Mesenchymal stem cell (in vitro differentiated cells and primary cell): ENCODE results near the gene ABCD1.
A peak's percentile ranks its signal among the peaks of the same experiment; 100 is the strongest.

Source experiments
- DNase-seq: peaks from one replicate; pipeline ENCODE4 v3.0.0-alpha.2; 2013
- H2AFZ ChIP-seq: one replicate; pipeline ENCODE4 v1.6.1; 2013; ENCODE audit warnings: low read depth, mild to moderate bottlenecking, control low read depth, inconsistent platforms, low read length, moderate library complexity
- H2AK5ac ChIP-seq: 2 replicates; pipeline ENCODE4 v1.6.1; 2013; ENCODE audit warnings: low read length, moderate library complexity, mild to moderate bottlenecking, inconsistent platforms; ENCODE audit not compliant: severe bottlenecking
- H2BK120ac ChIP-seq: one replicate; pipeline ENCODE4 v1.6.1; 2013; ENCODE audit warnings: low read depth, mild to moderate bottlenecking, inconsistent platforms, low read length, moderate library complexity
- H2BK12ac ChIP-seq, 2 experiments: one replicate each; pipeline ENCODE4 v1.6.1; 2013; ENCODE audit warnings: inconsistent platforms in 2 of 2, low read length in 2 of 2, mild to moderate bottlenecking in 2 of 2, moderate library complexity in 2 of 2, control low read depth in 1 of 2
- H2BK15ac ChIP-seq: one replicate; pipeline ENCODE4 v1.6.1; 2013; ENCODE audit warnings: mild to moderate bottlenecking, low read depth, inconsistent platforms; ENCODE audit not compliant: poor library complexity, severe bottlenecking
- H2BK5ac ChIP-seq: 2 replicates; pipeline ENCODE4 v1.6.1; 2013; ENCODE audit warnings: low read depth, mild to moderate bottlenecking, low read length, control low read depth, inconsistent platforms; ENCODE audit not compliant: poor library complexity, severe bottlenecking
- H3K14ac ChIP-seq, 2 experiments: one replicate each; pipeline ENCODE4 v1.6.1; 2013; ENCODE audit warnings: inconsistent platforms in 2 of 2, low read length in 2 of 2, control low read depth in 1 of 2, mild to moderate bottlenecking in 1 of 2, moderate library complexity in 1 of 2
- H3K18ac ChIP-seq, 2 experiments: one replicate each; pipeline ENCODE4 v1.6.1; 2013; ENCODE audit warnings: inconsistent platforms in 2 of 2, low read length in 2 of 2, control low read depth in 1 of 2, low read depth in 1 of 2, mild to moderate bottlenecking in 1 of 2
- H3K23ac ChIP-seq, 2 experiments: one replicate each; pipeline ENCODE4 v1.6.1; 2013; ENCODE audit warnings: inconsistent platforms in 2 of 2, low read length in 2 of 2, mild to moderate bottlenecking in 2 of 2, moderate library complexity in 2 of 2, control low read depth in 1 of 2
- H3K27ac ChIP-seq: 2 replicates; pipeline ENCODE4 v1.5.1; 2013; ENCODE audit warnings: mild to moderate bottlenecking, moderate library complexity, low read length, control low read depth, inconsistent platforms; ENCODE audit not compliant: poor library complexity, severe bottlenecking
- H3K27me3 ChIP-seq, 2 experiments: 2 replicates each; pipeline versions ENCODE4 v1.6.1 to v1.7.0; 2013; ENCODE audit warnings: low read length in 2 of 2, mild to moderate bottlenecking in 2 of 2, moderate library complexity in 2 of 2, control low read depth in 1 of 2, inconsistent platforms in 1 of 2; ENCODE audit not compliant: control insufficient read depth in 1 of 2, insufficient read depth in 1 of 2
- H3K36me3 ChIP-seq, 2 experiments: 2 replicates each; pipeline versions ENCODE4 v1.6.1 to v1.7.0; 2013; ENCODE audit warnings: low read length in 2 of 2, control low read depth in 1 of 2, inconsistent platforms in 1 of 2, low read depth in 1 of 2, mild to moderate bottlenecking in 1 of 2; ENCODE audit not compliant: insufficient read depth in 2 of 2, control insufficient read depth in 1 of 2
- H3K4ac ChIP-seq, 2 experiments: one replicate each; pipeline ENCODE4 v1.6.1; 2013; ENCODE audit warnings: inconsistent platforms in 2 of 2, low read length in 2 of 2, mild to moderate bottlenecking in 2 of 2, moderate library complexity in 2 of 2, control low read depth in 1 of 2, low read depth in 1 of 2
- H3K4me1 ChIP-seq: 2 replicates; pipeline ENCODE4 v1.6.1; 2013; ENCODE audit warnings: low read depth, low read length, control low read depth; ENCODE audit not compliant: control insufficient read depth, insufficient read depth
- H3K4me2 ChIP-seq: 2 replicates; pipeline ENCODE4 v1.6.1; 2013; ENCODE audit warnings: low read length, mild to moderate bottlenecking, inconsistent platforms; ENCODE audit not compliant: poor library complexity, severe bottlenecking
- H3K4me3 ChIP-seq, 2 experiments: 2 replicates each; pipeline versions ENCODE4 v1.5.1 to v1.7.0; 2013; ENCODE audit warnings: low read length in 2 of 2, mild to moderate bottlenecking in 2 of 2, control low read depth in 1 of 2, low read depth in 1 of 2; ENCODE audit not compliant: insufficient read depth in 1 of 2
- H3K79me1 ChIP-seq: replicated peaks from 2 replicates; pipeline ENCODE4 v1.6.1; 2013; ENCODE audit warnings: mild to moderate bottlenecking, control low read depth, low read length, inconsistent platforms; ENCODE audit not compliant: poor library complexity, severe bottlenecking
- H3K9ac ChIP-seq: 2 replicates; pipeline ENCODE4 v1.7.0; 2013; ENCODE audit warnings: mild to moderate bottlenecking, low read length, moderate library complexity
- H3K9me3 ChIP-seq: 2 replicates; pipeline ENCODE4 v1.7.0; 2013; ENCODE audit warnings: mild to moderate bottlenecking, low read length; ENCODE audit not compliant: control insufficient read depth
- H4K8ac ChIP-seq: one replicate; pipeline ENCODE4 v1.6.1; 2013; ENCODE audit warnings: inconsistent platforms, mild to moderate bottlenecking, low read length, moderate library complexity
- H4K91ac ChIP-seq: one replicate; pipeline ENCODE4 v1.6.1; 2013; ENCODE audit warnings: mild to moderate bottlenecking, low read length, inconsistent platforms
- WGBS: methylation state at CpG from one replicate; pipeline ENCODE4 v1.1.7; 2013; ENCODE audit warnings: mixed read lengths; 5-methylcytosine and 5-hydroxymethylcytosine counted together

Gene ABCD1

GRCh38 chrX:153781428-153782047 lies 56.9 kb downstream of the ABCD1 start:
- H2BK5ac ChIP-seq, result no peak overlapping the region
- H2AK5ac ChIP-seq, result no peak overlapping the region
- no peak overlapping the region for H3K18ac ChIP-seq
- H4K91ac ChIP-seq, result no peak overlapping the region
- WGBS, result 88% methylated on average over 15 of the region's 24 CpGs
- no peak overlapping the region for H3K27ac ChIP-seq
- DNase-seq, result no peak
- H3K4me3 ChIP-seq, result no peak overlapping the region
- H3K4me1 ChIP-seq, result no peaks in the 10 kb centered on the region
- H2BK15ac ChIP-seq, result no peak overlapping the region
- H3K9ac ChIP-seq, result no peak overlapping the region
- H2BK12ac ChIP-seq, result no peak overlapping the region
- no peaks in the 10 kb centered on the region for H3K9me3 ChIP-seq
- no peak overlapping the region for H3K4me2 ChIP-seq
- no peak overlapping the region for H3K23ac ChIP-seq
- H3K79me1 ChIP-seq, result no peaks in the 10 kb centered on the region
- no peak overlapping the region for H2BK120ac ChIP-seq
- peaks cover 0 to 5% of the 10 kb centered on the region in 2 experiments for H3K27me3 ChIP-seq
- H2AFZ ChIP-seq, result no peak overlapping the region
- no peak overlapping the region for H3K14ac ChIP-seq
- H3K4ac ChIP-seq, result no peak overlapping the region
- peaks cover 9 to 63% of the 10 kb centered on the region in 2 experiments for H3K36me3 ChIP-seq
- H4K8ac ChIP-seq, result no peak overlapping the region

GRCh38 chrX:153782313-153782712 lies 57.7 kb downstream of the ABCD1 start:
- no peak overlapping the region for H3K4me3 ChIP-seq
- no peak overlapping the region for H3K23ac ChIP-seq
- H2BK15ac ChIP-seq, result no peak overlapping the region
- peaks cover 0 to 5% of the 10 kb centered on the region in 2 experiments for H3K27me3 ChIP-seq
- no peaks in the 10 kb centered on the region for H3K9me3 ChIP-seq
- no peak overlapping the region for H4K8ac ChIP-seq
- H3K4me1 ChIP-seq, result no peaks in the 10 kb centered on the region
- no peak overlapping the region for H3K27ac ChIP-seq
- no peak overlapping the region for H3K14ac ChIP-seq
- H3K9ac ChIP-seq, result no peak overlapping the region
- no peak overlapping the region for H2BK120ac ChIP-seq
- H2BK5ac ChIP-seq, result no peak overlapping the region
- H3K18ac ChIP-seq, result no peak overlapping the region
- peaks cover 16 to 63% of the 10 kb centered on the region in 2 experiments for H3K36me3 ChIP-seq
- H3K4me2 ChIP-seq, result no peak overlapping the region
- no peaks in the 10 kb centered on the region for H3K79me1 ChIP-seq
- WGBS, result 74% methylated on average over 10 of the region's 11 CpGs
- no peak overlapping the region for H2AK5ac ChIP-seq
- no peak overlapping the region for H3K4ac ChIP-seq
- H2AFZ ChIP-seq, result no peak overlapping the region
- H4K91ac ChIP-seq, result no peak overlapping the region
- no peak overlapping the region for H2BK12ac ChIP-seq
- no peak for DNase-seq

GRCh38 chrX:153782871-153783270 lies 58.2 kb downstream of the ABCD1 start:
- Histone ChIP-seq H3K9ac (no peak overlapping the region), H2BK120ac (no peak overlapping the region), H3K23ac (no peak overlapping the region), H3K4me1 (no peaks in the 10 kb centered on the region), H3K4ac (no peak overlapping the region), H3K27ac (no peak overlapping the region), H3K4me2 (no peak overlapping the region), H3K79me1 (peaks cover 1% of the 10 kb centered on the region), H2AK5ac (no peak overlapping the region), H3K9me3 (no peaks in the 10 kb centered on the region), H2BK5ac (no peak overlapping the region), H2BK12ac (no peak overlapping the region), H4K91ac (no peak overlapping the region), H4K8ac (no peak overlapping the region), H3K27me3 (peaks cover 0 to 5% of the 10 kb centered on the region in 2 experiments), H3K14ac (no peak overlapping the region), H3K36me3 (peaks cover 21 to 63% of the 10 kb centered on the region in 2 experiments), H3K4me3 (peak overlapping the region in 1 of 2 experiments; percentile 7), H3K18ac (no peak overlapping the region), H2BK15ac (no peak overlapping the region), H2AFZ (no peak overlapping the region)
- WGBS, result 96% methylated on average over 5 of the region's 14 CpGs
- DNase-seq, result no peak

- no peak overlapping the region for H3K14ac ChIP-seq
- no peak overlapping the region for H2BK5ac ChIP-seq
- H3K27me3 ChIP-seq, result peaks cover 0 to 6% of the 10 kb centered on the region in 2 experiments
- H4K91ac ChIP-seq, result no peak overlapping the region
- peaks cover 5% of the 10 kb centered on the region for H3K79me1 ChIP-seq
- H3K4me3 ChIP-seq, result no peak overlapping the region
- 93% methylated on average over 18 of the region's 24 CpGs for WGBS
- no peak overlapping the region for H2AFZ ChIP-seq
- H3K23ac ChIP-seq, result no peak overlapping the region
- no peaks in the 10 kb centered on the region for H3K9me3 ChIP-seq
- DNase-seq, result no peak
- no peak overlapping the region for H2AK5ac ChIP-seq
- no peak overlapping the region for H3K27ac ChIP-seq
- H3K9ac ChIP-seq, result no peak overlapping the region
- no peak overlapping the region for H3K4ac ChIP-seq
- no peak overlapping the region for H3K18ac ChIP-seq
- no peak overlapping the region for H4K8ac ChIP-seq
- peaks cover 26 to 63% of the 10 kb centered on the region in 2 experiments for H3K36me3 ChIP-seq
- no peak overlapping the region for H2BK15ac ChIP-seq
- H3K4me1 ChIP-seq, result no peaks in the 10 kb centered on the region
- H2BK12ac ChIP-seq, result no peak overlapping the region
- no peak overlapping the region for H3K4me2 ChIP-seq
- no peak overlapping the region for H2BK120ac ChIP-seq
These were observed 58.8 kb downstream of the ABCD1 start for GRCh38 chrX:153783378-153784013.
